Measurements from ENCODE around the gene PSMA6. TPM values are rescaled to one million over a fixed set of nuclear protein-coding genes. Genes with fewer than 3 reads are reported as not detected.
"Not testable (repeated sequence)": the region's sequence is repeated elsewhere in the genome, so short reads cannot be mapped to it uniquely, and the experiment has no call there.

Gene PSMA6
- total and polyA plus RNA-seq, 4 experiments from 2014 or later, result 84.6 to 413 (median 207) TPM

GRCh38 chr14:35355235-35355634 is 63.1 kb downstream of the PSMA6 start:
- H3K27me3 Mint-ChIP-seq; H3K27ac ChIP-seq (ENCODE audit: low read depth, low read length); H3K4me3 ChIP-seq (ENCODE audit: low read length in 2 of 2); H3K36me3 Mint-ChIP-seq; H3K27me3 ChIP-seq (ENCODE audit: insufficient read depth, low read length); DNase-seq; H3K36me3 ChIP-seq (ENCODE audit: insufficient read depth, low read length); H3K4me3 Mint-ChIP-seq; CTCF ChIA-PET (ENCODE audit: partially characterized antibody); intact Hi-C loops (cut with micrococcal nuclease); POLR2A ChIA-PET (ENCODE audit: partially characterized antibody); H3K9me3 Mint-ChIP-seq; H3K9me3 ChIP-seq (ENCODE audit: control insufficient read depth in 1 of 2, low read length in 2 of 2); H3K4me1 ChIP-seq (ENCODE audit: insufficient read depth, low read length): not testable (repeated sequence)
- H3K27ac Mint-ChIP-seq, result peak overlapping the region in 1 of 7 donors; percentile 37
- peaks cover 9 to 12% (median 10%) of the 10 kb centered on the region in 4 donors for H3K4me1 Mint-ChIP-seq

DNA sequence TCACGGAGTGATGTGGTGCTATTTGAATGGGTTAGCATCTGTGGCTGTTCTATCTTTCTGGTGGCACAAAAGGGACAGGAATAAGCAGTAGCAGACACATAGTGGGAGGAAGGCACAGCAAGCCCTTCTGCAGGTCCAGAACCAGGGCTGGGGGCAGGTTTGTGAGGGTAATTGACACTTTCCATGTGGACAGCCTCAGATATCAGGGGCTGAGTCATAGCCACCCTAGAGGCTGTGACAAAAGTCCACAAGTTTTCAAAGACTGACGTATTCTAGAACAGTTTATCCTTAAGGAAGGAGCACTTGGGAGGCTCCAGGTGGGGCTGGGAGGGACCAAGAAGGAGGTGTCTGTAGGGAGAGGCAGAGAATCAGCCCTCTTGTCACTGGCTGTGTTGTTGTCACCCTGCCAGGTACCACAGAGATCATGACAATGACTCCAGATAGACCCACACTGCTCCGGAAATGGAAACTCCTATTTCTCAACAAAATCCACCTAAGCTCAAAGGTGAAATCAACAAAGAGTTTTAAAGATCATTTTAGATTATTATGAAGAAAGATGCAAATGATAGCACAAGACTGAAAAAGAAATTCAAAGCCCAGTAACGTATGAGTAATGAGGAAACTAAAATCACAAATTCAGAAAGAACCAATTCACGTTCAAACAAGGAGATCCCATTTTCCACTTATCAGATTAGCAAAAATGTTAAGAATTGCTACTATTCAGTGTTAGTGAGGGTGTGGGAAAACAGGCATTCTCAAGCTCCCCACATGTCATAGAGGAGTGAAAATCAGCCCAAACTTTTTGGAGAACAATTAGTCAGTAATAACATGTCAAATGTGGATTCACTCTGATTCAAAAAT is 64.0 kb downstream of the PSMA6 start:
- CTCF ChIA-PET (ENCODE audit: partially characterized antibody), result no interaction called here
- Histone ChIP-seq H3K36me3 (ENCODE audit: insufficient read depth, low read length) (no peaks in the 10 kb centered on the region), H3K4me3 (ENCODE audit: low read length in 2 of 2) (no peak overlapping the region), H3K9me3 (ENCODE audit: control insufficient read depth in 1 of 2, low read length in 2 of 2) (no peaks in the 10 kb centered on the region), H3K27me3 (ENCODE audit: insufficient read depth, low read length) (no peaks in the 10 kb centered on the region), H3K4me1 (ENCODE audit: insufficient read depth, low read length) (peaks cover 8% of the 10 kb centered on the region), H3K27ac (ENCODE audit: low read depth, low read length) (no peak overlapping the region)
- Mint-ChIP-seq H3K27ac (peak overlapping the region in 4 of 7 donors; percentile 3 to 68 (median 33)), H3K9me3 (no peaks in the 10 kb centered on the region), H3K4me1 (peaks cover 9 to 12% (median 10%) of the 10 kb centered on the region in 4 donors), H3K27me3 (no peaks in the 10 kb centered on the region), H3K36me3 (no peaks in the 10 kb centered on the region), H3K4me3 (no peak overlapping the region)
- POLR2A ChIA-PET (ENCODE audit: partially characterized antibody), result interaction anchor here (0.7 to 1.8 kb wide), 2 partner anchors 48 to 64 kb away, joined by 3 to 4 read pairs; partner anchors contain the start of gene PSMA6
- intact Hi-C loops (cut with micrococcal nuclease), result no loop called here
- DNase-seq, result no peak

DNA sequence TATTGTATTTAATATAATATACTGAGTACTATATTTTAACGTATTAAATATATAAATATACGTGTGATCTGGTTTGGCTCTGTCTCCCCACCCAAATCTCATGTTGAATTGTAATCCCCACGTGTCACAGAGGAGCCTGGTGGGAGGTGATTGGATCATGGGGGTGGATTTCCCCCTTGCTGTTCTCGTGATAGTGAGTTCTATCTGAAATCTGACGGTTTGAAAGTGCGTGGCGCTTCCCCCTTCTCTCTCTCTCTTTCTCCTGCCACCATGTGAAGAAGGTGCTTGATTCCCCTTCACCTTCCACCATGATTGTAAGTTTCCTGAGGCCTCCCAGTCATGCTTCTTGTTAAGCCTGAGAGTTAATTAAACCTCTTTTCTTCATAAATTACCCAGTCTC is 67.5 kb downstream of the PSMA6 start:
- H3K4me3 ChIP-seq (ENCODE audit: low read length in 2 of 2); H3K9me3 Mint-ChIP-seq; H3K27ac ChIP-seq (ENCODE audit: low read depth, low read length); DNase-seq; H3K4me3 Mint-ChIP-seq; H3K36me3 ChIP-seq (ENCODE audit: insufficient read depth, low read length); H3K27me3 Mint-ChIP-seq; intact Hi-C loops (cut with micrococcal nuclease); H3K9me3 ChIP-seq (ENCODE audit: control insufficient read depth in 1 of 2, low read length in 2 of 2); POLR2A ChIA-PET (ENCODE audit: partially characterized antibody); H3K4me1 ChIP-seq (ENCODE audit: insufficient read depth, low read length); H3K36me3 Mint-ChIP-seq; CTCF ChIA-PET (ENCODE audit: partially characterized antibody); H3K27me3 ChIP-seq (ENCODE audit: insufficient read depth, low read length): not testable (repeated sequence)
- Mint-ChIP-seq H3K4me1 (peaks cover 7 to 11% (median 9%) of the 10 kb centered on the region in 4 donors), H3K27ac (peak overlapping the region in 1 of 7 donors; percentile 43)

DNA sequence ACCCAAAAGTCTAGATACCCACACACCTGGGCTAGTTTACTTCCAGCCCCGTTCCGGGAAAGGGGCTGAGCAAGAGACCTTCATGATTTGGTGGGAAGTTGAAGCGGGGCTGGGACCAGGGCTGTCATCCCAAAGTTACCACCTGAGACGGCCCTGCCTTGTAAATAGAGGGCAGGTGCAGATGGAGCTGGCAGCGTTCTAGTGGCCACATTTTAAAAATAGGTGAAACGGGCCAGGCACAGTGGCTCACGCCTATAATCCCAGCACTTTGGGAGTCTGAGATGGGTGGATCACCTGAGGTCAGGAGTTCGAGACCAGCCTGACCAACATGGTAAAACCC is 68.9 kb downstream of the PSMA6 start:
- ChIA-PET CTCF (ENCODE audit: partially characterized antibody) (no interaction called here), POLR2A (ENCODE audit: partially characterized antibody) (no interaction called here)
- Mint-ChIP-seq H3K27ac (no peak overlapping the region), H3K4me3 (no peak overlapping the region), H3K9me3 (no peaks in the 10 kb centered on the region), H3K36me3 (no peaks in the 10 kb centered on the region), H3K27me3 (no peaks in the 10 kb centered on the region), H3K4me1 (peaks cover 4 to 6% (median 5%) of the 10 kb centered on the region in 4 donors)
- Histone ChIP-seq H3K27me3 (ENCODE audit: insufficient read depth, low read length) (no peaks in the 10 kb centered on the region), H3K4me3 (ENCODE audit: low read length in 2 of 2) (no peak overlapping the region), H3K36me3 (ENCODE audit: insufficient read depth, low read length) (no peaks in the 10 kb centered on the region), H3K9me3 (ENCODE audit: control insufficient read depth in 1 of 2, low read length in 2 of 2) (no peaks in the 10 kb centered on the region), H3K4me1 (ENCODE audit: insufficient read depth, low read length) (peaks cover 5% of the 10 kb centered on the region), H3K27ac (ENCODE audit: low read depth, low read length) (no peak overlapping the region)
- intact Hi-C loops (cut with micrococcal nuclease), result no loop called here
- no peak for DNase-seq

DNA sequence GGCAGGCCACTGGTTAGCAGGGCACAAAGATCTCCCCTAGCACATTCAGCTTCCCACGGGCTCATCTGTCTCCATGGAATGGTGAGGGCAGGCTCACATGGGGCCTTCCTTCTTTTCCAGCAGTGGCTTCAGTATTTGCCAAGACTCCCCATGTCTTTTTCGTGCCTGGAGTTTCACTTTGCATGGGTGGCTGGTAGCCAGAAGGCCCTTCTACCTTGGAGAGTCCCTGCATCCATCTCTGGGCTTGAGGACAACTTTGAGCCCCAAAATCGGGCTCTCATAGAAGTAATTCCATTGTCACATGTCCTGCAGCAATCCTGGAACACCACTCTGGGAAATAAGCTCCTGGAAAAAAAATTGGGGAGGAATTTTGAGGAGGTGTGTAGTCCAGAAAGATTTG is 70.3 kb downstream of the PSMA6 start:
- ChIA-PET POLR2A (ENCODE audit: partially characterized antibody) (no interaction called here), CTCF (ENCODE audit: partially characterized antibody) (no interaction called here)
- Histone ChIP-seq H3K27ac (ENCODE audit: low read depth, low read length) (no peak overlapping the region), H3K9me3 (ENCODE audit: control insufficient read depth in 1 of 2, low read length in 2 of 2) (no peaks in the 10 kb centered on the region), H3K4me1 (ENCODE audit: insufficient read depth, low read length) (no peaks in the 10 kb centered on the region), H3K27me3 (ENCODE audit: insufficient read depth, low read length) (no peaks in the 10 kb centered on the region), H3K36me3 (ENCODE audit: insufficient read depth, low read length) (no peaks in the 10 kb centered on the region), H3K4me3 (ENCODE audit: low read length in 2 of 2) (no peak overlapping the region)
- intact Hi-C loops (cut with micrococcal nuclease), result no loop called here
- H3K4me3 Mint-ChIP-seq, result no peak overlapping the region
- no peaks in the 10 kb centered on the region for H3K9me3 Mint-ChIP-seq
- H3K36me3 Mint-ChIP-seq, result no peaks in the 10 kb centered on the region
- no peak for DNase-seq
- H3K27me3 Mint-ChIP-seq, result no peaks in the 10 kb centered on the region
- H3K4me1 Mint-ChIP-seq, result peaks cover 0 to 1% (median 0%) of the 10 kb centered on the region in 4 donors
- peak overlapping the region in 1 of 7 donors; percentile 48 for H3K27ac Mint-ChIP-seq

GRCh38 chr14:35362911-35363374 is 70.8 kb downstream of the PSMA6 start:
- Histone ChIP-seq H3K9me3 (ENCODE audit: control insufficient read depth in 1 of 2, low read length in 2 of 2) (no peaks in the 10 kb centered on the region), H3K27me3 (ENCODE audit: insufficient read depth, low read length) (no peaks in the 10 kb centered on the region), H3K27ac (ENCODE audit: low read depth, low read length) (no peak overlapping the region), H3K4me3 (ENCODE audit: low read length in 2 of 2) (no peak overlapping the region), H3K36me3 (ENCODE audit: insufficient read depth, low read length) (no peaks in the 10 kb centered on the region), H3K4me1 (ENCODE audit: insufficient read depth, low read length) (no peaks in the 10 kb centered on the region)
- ChIA-PET CTCF (ENCODE audit: partially characterized antibody) (interaction anchor here (1.5 kb wide), 1 partner anchor 133 kb away, joined by 4 read pairs; no protein-coding TSS in a partner anchor), POLR2A (ENCODE audit: partially characterized antibody) (no interaction called here)
- intact Hi-C loops (cut with micrococcal nuclease), result no loop called here
- Mint-ChIP-seq H3K36me3 (no peaks in the 10 kb centered on the region), H3K9me3 (no peaks in the 10 kb centered on the region), H3K27me3 (no peaks in the 10 kb centered on the region), H3K27ac (no peak overlapping the region), H3K4me1 (peaks cover 0 to 2% (median 0%) of the 10 kb centered on the region in 4 donors), H3K4me3 (no peak overlapping the region)
- DNase-seq, result no peak

GRCh38 chr14:35365130-35366055 is 73.2 kb downstream of the PSMA6 start:
- H3K27me3 Mint-ChIP-seq, result no peaks in the 10 kb centered on the region
- peak overlapping the region in 3 of 7 donors; percentile 17 to 80 (median 70) for H3K27ac Mint-ChIP-seq
- H3K27ac ChIP-seq (ENCODE audit: low read depth, low read length), result no peak overlapping the region
- H3K4me1 ChIP-seq (ENCODE audit: insufficient read depth, low read length), result no peaks in the 10 kb centered on the region
- H3K9me3 ChIP-seq (ENCODE audit: control insufficient read depth in 1 of 2, low read length in 2 of 2), result no peaks in the 10 kb centered on the region
- H3K4me3 Mint-ChIP-seq, result peak overlapping the region in 1 of 8 donors; percentile 5
- intact Hi-C loops (cut with micrococcal nuclease), result loop anchor here (5.0 kb wide), 1 partner anchor 37 kb away; the partner anchor contains the start of gene NFKBIA
- H3K9me3 Mint-ChIP-seq, result peaks cover 0 to under 1% (median 0%) of the 10 kb centered on the region in 8 donors
- ChIA-PET CTCF (ENCODE audit: partially characterized antibody) (interaction anchor here (1.1 kb wide), 1 partner anchor 10 kb away, joined by 4 read pairs; no protein-coding TSS in a partner anchor), POLR2A (ENCODE audit: partially characterized antibody) (interaction anchor here (0.8 to 0.9 kb wide), 2 partner anchors 9 to 38 kb away, joined by 3 read pairs; no protein-coding TSS in a partner anchor)
- H3K4me1 Mint-ChIP-seq, result peaks cover 0 to 2% (median 0%) of the 10 kb centered on the region in 4 donors
- no peaks in the 10 kb centered on the region for H3K36me3 ChIP-seq (ENCODE audit: insufficient read depth, low read length)
- DNase-seq, result no peak
- H3K4me3 ChIP-seq (ENCODE audit: low read length in 2 of 2), result no peak overlapping the region
- no peaks in the 10 kb centered on the region for H3K27me3 ChIP-seq (ENCODE audit: insufficient read depth, low read length)
- H3K36me3 Mint-ChIP-seq, result no peaks in the 10 kb centered on the region
